SK-N-SH (cell line): ENCODE measurements around the gene ASPN.

Source experiments
- CHD2 ChIP-seq: fragments of 150-350 bp; IDR thresholded peaks from 2 replicates; pipeline ENCODE4 v1.6.1; 2018; ENCODE audit warnings: low read length; ENCODE audit not compliant: partially characterized antibody
- FOSL2 ChIP-seq: IDR thresholded peaks from 2 replicates; pipeline ENCODE4 v1.4.0; 2012; ENCODE audit warnings: low read depth, mild to moderate bottlenecking, moderate library complexity, borderline replicate concordance
- GABPA ChIP-seq: IDR thresholded peaks from 2 replicates; pipeline ENCODE4 v1.4.0; 2012; ENCODE audit warnings: low read depth, mild to moderate bottlenecking
- GATA2 ChIP-seq: sonication (generic); formaldehyde crosslinking; IDR thresholded peaks from 2 replicates; pipeline ENCODE4 v1.5.0; 2020; ENCODE audit warnings: mild to moderate bottlenecking, missing genetic modification reagents
- MEF2A ChIP-seq: IDR thresholded peaks from 2 replicates; pipeline ENCODE4 v1.4.0; 2012; ENCODE audit warnings: low read depth, borderline replicate concordance
- MXI1 ChIP-seq: IDR thresholded peaks from 2 replicates; pipeline ENCODE4 v1.6.1; 2012; ENCODE audit warnings: mild to moderate bottlenecking, low read depth, low read length, improper control_type of control experiment
- POLR2AphosphoS5 ChIP-seq: IDR thresholded peaks from 2 replicates; pipeline ENCODE4 v1.6.1; 2012; ENCODE audit warnings: low read depth, low read length
- RFX5 ChIP-seq: IDR thresholded peaks from 2 replicates; pipeline ENCODE4 v1.6.1; 2012; ENCODE audit warnings: mild to moderate bottlenecking, improper control_type of control experiment, low read length
- SMC3 ChIP-seq: IDR thresholded peaks from 2 replicates; pipeline ENCODE4 v1.6.1; 2012; ENCODE audit warnings: low read depth, low read length, improper control_type of control experiment
- TAF1 ChIP-seq: IDR thresholded peaks from 2 replicates; pipeline ENCODE4 v1.6.1; 2012; ENCODE audit warnings: low read depth, mild to moderate bottlenecking, low read length, moderate library complexity, borderline replicate concordance
- TF ChIP-seq, protein P1 (sequence below): fragments of 200-600 bp; sonication (generic); IDR thresholded peaks from 2 replicates; pipeline ENCODE4 v1.6.1; 2017; ENCODE audit warnings: antibody characterized with exemption, mild to moderate bottlenecking, moderate library complexity
- TF ChIP-seq, protein P2 (sequence below): IDR thresholded peaks from 2 replicates; pipeline ENCODE4 v1.4.0; 2012; ENCODE audit warnings: low read depth, borderline replicate concordance

DNA sequence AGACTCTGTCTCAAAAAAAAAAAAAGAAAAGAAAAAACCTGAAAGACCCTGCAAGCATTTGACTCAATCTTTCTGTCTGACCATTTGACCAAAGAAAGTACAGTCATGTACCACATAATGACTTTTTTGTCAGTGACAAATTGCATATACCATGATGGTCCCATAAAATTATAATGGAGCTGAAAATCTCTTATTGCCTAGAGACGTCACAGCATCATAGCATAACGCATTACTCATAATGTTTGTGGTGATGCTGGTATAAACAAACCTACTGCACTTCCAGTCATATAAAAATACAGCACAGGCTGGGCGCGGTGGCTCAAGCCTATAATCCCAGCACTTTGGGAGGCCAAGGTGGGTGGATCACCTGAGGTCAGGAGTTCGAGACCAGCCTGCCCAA lies 43.0 kb upstream of the ASPN start:
- TF ChIP-seq, protein P1, sequence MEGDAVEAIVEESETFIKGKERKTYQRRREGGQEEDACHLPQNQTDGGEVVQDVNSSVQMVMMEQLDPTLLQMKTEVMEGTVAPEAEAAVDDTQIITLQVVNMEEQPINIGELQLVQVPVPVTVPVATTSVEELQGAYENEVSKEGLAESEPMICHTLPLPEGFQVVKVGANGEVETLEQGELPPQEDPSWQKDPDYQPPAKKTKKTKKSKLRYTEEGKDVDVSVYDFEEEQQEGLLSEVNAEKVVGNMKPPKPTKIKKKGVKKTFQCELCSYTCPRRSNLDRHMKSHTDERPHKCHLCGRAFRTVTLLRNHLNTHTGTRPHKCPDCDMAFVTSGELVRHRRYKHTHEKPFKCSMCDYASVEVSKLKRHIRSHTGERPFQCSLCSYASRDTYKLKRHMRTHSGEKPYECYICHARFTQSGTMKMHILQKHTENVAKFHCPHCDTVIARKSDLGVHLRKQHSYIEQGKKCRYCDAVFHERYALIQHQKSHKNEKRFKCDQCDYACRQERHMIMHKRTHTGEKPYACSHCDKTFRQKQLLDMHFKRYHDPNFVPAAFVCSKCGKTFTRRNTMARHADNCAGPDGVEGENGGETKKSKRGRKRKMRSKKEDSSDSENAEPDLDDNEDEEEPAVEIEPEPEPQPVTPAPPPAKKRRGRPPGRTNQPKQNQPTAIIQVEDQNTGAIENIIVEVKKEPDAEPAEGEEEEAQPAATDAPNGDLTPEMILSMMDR = no peak
- no peak for TF ChIP-seq MEF2A
- TF ChIP-seq POLR2AphosphoS5 = no peak
- TF ChIP-seq MXI1 = no peak
- TF ChIP-seq GATA2 (CRISPR knock-in tag) = no peak
- no peak for TF ChIP-seq CHD2
- no peak for TF ChIP-seq GABPA
- no peak for TF ChIP-seq FOSL2
- TF ChIP-seq, protein P2, sequence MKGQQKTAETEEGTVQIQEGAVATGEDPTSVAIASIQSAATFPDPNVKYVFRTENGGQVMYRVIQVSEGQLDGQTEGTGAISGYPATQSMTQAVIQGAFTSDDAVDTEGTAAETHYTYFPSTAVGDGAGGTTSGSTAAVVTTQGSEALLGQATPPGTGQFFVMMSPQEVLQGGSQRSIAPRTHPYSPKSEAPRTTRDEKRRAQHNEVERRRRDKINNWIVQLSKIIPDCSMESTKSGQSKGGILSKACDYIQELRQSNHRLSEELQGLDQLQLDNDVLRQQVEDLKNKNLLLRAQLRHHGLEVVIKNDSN = no peak
- TF ChIP-seq SMC3 = no peak
- no peak for TF ChIP-seq RFX5
- no peak for TF ChIP-seq TAF1
